GM23248 (cell line): ENCODE results near the gene OGT. TPM values are rescaled to one million over a fixed set of nuclear protein-coding genes. Genes with fewer than 3 reads are reported as not detected.
"Not testable (repeated sequence)": the region's sequence is repeated elsewhere in the genome, so short reads cannot be mapped to it uniquely, and the experiment has no call there.

Experiments used
- DNase-seq: peaks from one replicate; pipeline ENCODE4 v3.0.0-alpha.2; 2015
- H2AFZ ChIP-seq: fragments of 200-600 bp; sonication (generic); 2 replicates; pipeline ENCODE4 v1.6.1; 2016; ENCODE audit warnings: antibody characterized with exemption
- H3F3A ChIP-seq: fragments of 200-600 bp; sonication (generic); 2 replicates; pipeline ENCODE4 v1.6.1; 2016; ENCODE audit warnings: mild to moderate bottlenecking, antibody characterized with exemption, mixed run types; ENCODE audit not compliant: insufficient read depth
- H3K27ac ChIP-seq: fragments of 200-600 bp; sonication (generic); 2 replicates; pipeline ENCODE4 v1.5.1; 2016; ENCODE audit warnings: mild to moderate bottlenecking
- H3K27me3 ChIP-seq: fragments of 200-600 bp; sonication (generic); replicated peaks from 2 replicates; pipeline ENCODE4 v1.6.1; 2016; ENCODE audit warnings: mild to moderate bottlenecking; ENCODE audit not compliant: insufficient read depth
- H3K36me3 ChIP-seq: fragments of 200-600 bp; sonication (generic); 2 replicates; pipeline ENCODE4 v1.6.1; 2016; ENCODE audit warnings: low read depth, mild to moderate bottlenecking
- H3K4me1 ChIP-seq: fragments of 200-600 bp; sonication (generic); 2 replicates; pipeline ENCODE4 v1.6.1; 2016; ENCODE audit warnings: mild to moderate bottlenecking; ENCODE audit not compliant: insufficient read depth
- H3K4me2 ChIP-seq: fragments of 200-600 bp; sonication (generic); one replicate; pipeline ENCODE4 v1.6.1; 2016; ENCODE audit warnings: mild to moderate bottlenecking; ENCODE audit not compliant: unreplicated experiment
- H3K4me3 ChIP-seq: fragments of 200-600 bp; sonication (generic); 2 replicates; pipeline ENCODE4 v1.5.1; 2016; ENCODE audit warnings: mild to moderate bottlenecking
- H3K79me2 ChIP-seq: fragments of 200-600 bp; sonication (generic); 2 replicates; pipeline ENCODE4 v1.6.1; 2016; ENCODE audit warnings: mild to moderate bottlenecking; ENCODE audit not compliant: insufficient read depth
- H3K9ac ChIP-seq: fragments of 200-600 bp; sonication (generic); 2 replicates; pipeline ENCODE4 v1.6.1; 2016; ENCODE audit warnings: mild to moderate bottlenecking
- H3K9me2 ChIP-seq: fragments of 200-600 bp; sonication (generic); 2 replicates; pipeline ENCODE4 v1.6.1; 2016; ENCODE audit warnings: mixed run types, mild to moderate bottlenecking, moderate library complexity; ENCODE audit not compliant: insufficient read depth
- H3K9me3 ChIP-seq: fragments of 200-600 bp; sonication (generic); one replicate; pipeline ENCODE4 v1.6.1; 2017; ENCODE audit warnings: low read depth
- H4K20me1 ChIP-seq: fragments of 200-600 bp; sonication (generic); 2 replicates; pipeline ENCODE4 v1.6.0; 2016; ENCODE audit not compliant: insufficient read depth
- EZH2 ChIP-seq: fragments of 200-600 bp; sonication (generic); IDR thresholded peaks from 2 replicates; pipeline ENCODE4 v1.6.1; 2018; ENCODE audit warnings: antibody characterized with exemption, mild to moderate bottlenecking; ENCODE audit not compliant: insufficient read depth, poor library complexity, severe bottlenecking
- EZH2phosphoT487 ChIP-seq: fragments of 200-600 bp; sonication (generic); IDR thresholded peaks from 2 replicates; pipeline ENCODE4 v1.6.1; 2018; ENCODE audit warnings: antibody characterized with exemption, moderate library complexity, mild to moderate bottlenecking, low read depth; ENCODE audit not compliant: insufficient read depth
- WGBS, 2 experiments: methylation state at CpG; one replicate each; pipeline ENCODE4 v1.1.6; 2015 to 2017; ENCODE audit warnings: low lambda C conversion rate in 2 of 2, low coverage in 1 of 2; ENCODE audit errors: missing lambda C conversion rate in 2 of 2; 5-methylcytosine and 5-hydroxymethylcytosine counted together
- in situ Hi-C: fragments of 300-500 bp; cut with MboI; formaldehyde crosslinking; loops from 2 replicates; pipeline ENCODE4 v1.15.0; 2020
- polyA plus RNA-seq: library from polyadenylated mRNA; unstranded; fragments of >200 nt; fragmentation: Nextera tagmentation; extraction: Ambion mirVana; gene quantifications from 2 replicates; pipeline ENCODE4 v1.2.1, GENCODE V29; 2016
- total RNA-seq: library from RNA; depleted of rRNA; stranded (reverse); fragments of >200 nt; shearing (Covaris generic); gene quantifications from 2 replicates; pipeline ENCODE4 v1.2.3, GENCODE V29; 2014

Gene OGT
- total and polyA plus RNA-seq, 2 experiments from 2014 or later, result 42.1 to 97.1 TPM

GRCh38 chrX:71509289-71509688 is 23.6 kb upstream of the OGT start:
- Histone ChIP-seq H3K9me3 (no peaks in the 10 kb centered on the region), H2AFZ (no peak overlapping the region), H3K27ac (no peak overlapping the region), H3K9me2 (no peaks in the 10 kb centered on the region), H3K36me3 (no peaks in the 10 kb centered on the region), H3K27me3 (no peaks in the 10 kb centered on the region), H4K20me1 (no peaks in the 10 kb centered on the region), H3K9ac (no peak overlapping the region), H3K79me2 (no peaks in the 10 kb centered on the region), H3K4me3 (no peak overlapping the region), H3K4me1 (no peaks in the 10 kb centered on the region), H3K4me2 (no peak overlapping the region), H3F3A (no peaks in the 10 kb centered on the region)
- no peak for DNase-seq
- in situ Hi-C loops, result no loop called here
- no peak for TF ChIP-seq EZH2
- no peak for TF ChIP-seq EZH2phosphoT487
- 91% methylated on average over 1 of the region's 1 CpG; no CpG with 5 or more reads in 1 of the 2 experiments for WGBS, 2 experiments

GRCh38 chrX:71510161-71510560 is 22.7 kb upstream of the OGT start:
- H3K4me3 ChIP-seq, result no peak overlapping the region
- no peaks in the 10 kb centered on the region for H4K20me1 ChIP-seq
- in situ Hi-C loops, result no loop called here
- H3K27me3 ChIP-seq, result no peaks in the 10 kb centered on the region
- H3K9ac ChIP-seq, result no peak overlapping the region
- no peaks in the 10 kb centered on the region; the same call in 1 of the 2 replicates for H3K4me1 ChIP-seq
- H3K4me2 ChIP-seq, result no peak overlapping the region
- DNase-seq, result no peak
- no peaks in the 10 kb centered on the region for H3K9me3 ChIP-seq
- TF ChIP-seq EZH2phosphoT487 (no peak), EZH2 (no peak)
- 88 to 98% methylated on average over 2 of the region's 2 CpGs for whole genome bisulfite sequencing, 2 experiments
- H3F3A ChIP-seq, result no peaks in the 10 kb centered on the region
- H3K27ac ChIP-seq, result no peak overlapping the region
- H3K9me2 ChIP-seq, result no peaks in the 10 kb centered on the region
- no peaks in the 10 kb centered on the region for H3K79me2 ChIP-seq
- H3K36me3 ChIP-seq, result no peaks in the 10 kb centered on the region
- no peak overlapping the region for H2AFZ ChIP-seq

- H3K4me3 ChIP-seq, H3F3A ChIP-seq, H3K36me3 ChIP-seq, H3K79me2 ChIP-seq, H3K9ac ChIP-seq, H3K4me2 ChIP-seq, H2AFZ ChIP-seq, in situ Hi-C loops, DNase-seq, H3K27me3 ChIP-seq, H3K9me2 ChIP-seq, H4K20me1 ChIP-seq, H3K9me3 ChIP-seq, H3K4me1 ChIP-seq, H3K27ac ChIP-seq: not testable (repeated sequence)
- WGBS, 2 experiments, result 76 to 96% methylated on average over 2 to 4 of the region's 4 CpGs
Observed at GRCh38 chrX:71513731-71514130, 19.2 kb upstream of the OGT start.

GRCh38 chrX:71514367-71515037 is 18.4 kb upstream of the OGT start:
- H3K27me3 ChIP-seq, result no peaks in the 10 kb centered on the region
- no peaks in the 10 kb centered on the region for H3K9me3 ChIP-seq
- in situ Hi-C loops, result no loop called here
- no peaks in the 10 kb centered on the region; the same call in 1 of the 2 replicates for H3K4me1 ChIP-seq
- H4K20me1 ChIP-seq, result no peaks in the 10 kb centered on the region
- TF ChIP-seq EZH2phosphoT487 (no peak), EZH2 (no peak)
- no peak overlapping the region for H3K9ac ChIP-seq
- no peak overlapping the region for H2AFZ ChIP-seq
- WGBS, 2 experiments, result 25 to 42% methylated on average over 3 to 5 of the region's 5 CpGs
- no peaks in the 10 kb centered on the region for H3F3A ChIP-seq
- no peaks in the 10 kb centered on the region for H3K79me2 ChIP-seq
- H3K27ac ChIP-seq, result no peak overlapping the region
- H3K9me2 ChIP-seq, result no peaks in the 10 kb centered on the region
- H3K4me2 ChIP-seq, result no peak overlapping the region
- H3K4me3 ChIP-seq, result no peak overlapping the region
- DNase-seq, result peak; percentile 0
- H3K36me3 ChIP-seq, result no peaks in the 10 kb centered on the region

- no peak for TF ChIP-seq EZH2phosphoT487
- TF ChIP-seq EZH2, result no peak
- Histone ChIP-seq H4K20me1 (no peaks in the 10 kb centered on the region), H3F3A (no peaks in the 10 kb centered on the region), H3K4me3 (no peak overlapping the region), H3K27ac (no peak overlapping the region), H3K79me2 (no peaks in the 10 kb centered on the region), H3K9me3 (no peaks in the 10 kb centered on the region), H3K4me1 (no peaks in the 10 kb centered on the region; the same call in 1 of the 2 replicates), H3K9ac (no peak overlapping the region), H3K27me3 (no peaks in the 10 kb centered on the region), H3K9me2 (no peaks in the 10 kb centered on the region), H3K36me3 (no peaks in the 10 kb centered on the region), H3K4me2 (no peak overlapping the region), H2AFZ (no peak overlapping the region)
- peak; percentile 37 for DNase-seq
- in situ Hi-C loops, result no loop called here
- WGBS, 2 experiments, result 57% methylated on average over 2 of the region's 2 CpGs
Observed at GRCh38 chrX:71515038-71515396, 17.9 kb upstream of the OGT start.
